H1 (cell line): Measurements from ENCODE around the gene TM9SF1. TPM values are rescaled to one million over a fixed set of nuclear protein-coding genes. Genes with fewer than 3 reads are reported as not detected.

Source experiments
- CHD2 ChIP-seq: IDR thresholded peaks from 2 replicates; pipeline ENCODE4 v1.6.1; 2012; ENCODE audit warnings: low read length, improper control_type of control experiment
- SIN3A ChIP-seq, 2 experiments: IDR thresholded peaks in 1 of 2; conservative IDR thresholded peaks in 1 of 2; 2 replicates each; pipeline ENCODE4 v1.6.1; 2011 to 2012; ENCODE audit warnings: low read length in 2 of 2, improper control_type of control experiment in 1 of 2, low read depth in 1 of 2, mild to moderate bottlenecking in 1 of 2
- polyA plus RNA-seq, 7 experiments: library from polyadenylated mRNA; depleted of rRNA in 3 of 7; stranded (reverse) in 5 of 7; unstranded in 2 of 7; fragments of >200 nt in 5 of 7; fragments of 200-250 nt in 2 of 7; gene quantifications; 1 replicate in 5 of 7; 2 replicates in 1 of 7; 4 replicates in 1 of 7; pipeline versions ENCODE4 v1.2.1 to v1.2.3, GENCODE V29; 2011 to 2013; ENCODE audit warnings: missing spikeins in 2 of 7, mixed read lengths in 2 of 7
- total RNA-seq: library from RNA; stranded (reverse); fragmentation: NEBNext Ultra II Directional; extraction: Animal tissue kit (Norgen Biotek cat#: 25700); gene quantifications from 2 replicates; pipeline ENCODE4 v1.2.1, GENCODE V29; 2021
- TF ChIP-seq, protein P1 (sequence below): fragments of 300-600 bp; sonication (generic); IDR thresholded peaks from 2 replicates; pipeline ENCODE4 v1.7.1; 2012; ENCODE audit warnings: low read length, moderate library complexity, mild to moderate bottlenecking, inconsistent platforms; ENCODE audit not compliant: insufficient replicate concordance

The TM9SF1 gene
- total and polyA plus RNA-seq, 2 of the 8 experiments (the other 6 are each of a cell fraction or from before 2014, with no cell fraction given): 22.2 to 29.2 TPM

DNA sequence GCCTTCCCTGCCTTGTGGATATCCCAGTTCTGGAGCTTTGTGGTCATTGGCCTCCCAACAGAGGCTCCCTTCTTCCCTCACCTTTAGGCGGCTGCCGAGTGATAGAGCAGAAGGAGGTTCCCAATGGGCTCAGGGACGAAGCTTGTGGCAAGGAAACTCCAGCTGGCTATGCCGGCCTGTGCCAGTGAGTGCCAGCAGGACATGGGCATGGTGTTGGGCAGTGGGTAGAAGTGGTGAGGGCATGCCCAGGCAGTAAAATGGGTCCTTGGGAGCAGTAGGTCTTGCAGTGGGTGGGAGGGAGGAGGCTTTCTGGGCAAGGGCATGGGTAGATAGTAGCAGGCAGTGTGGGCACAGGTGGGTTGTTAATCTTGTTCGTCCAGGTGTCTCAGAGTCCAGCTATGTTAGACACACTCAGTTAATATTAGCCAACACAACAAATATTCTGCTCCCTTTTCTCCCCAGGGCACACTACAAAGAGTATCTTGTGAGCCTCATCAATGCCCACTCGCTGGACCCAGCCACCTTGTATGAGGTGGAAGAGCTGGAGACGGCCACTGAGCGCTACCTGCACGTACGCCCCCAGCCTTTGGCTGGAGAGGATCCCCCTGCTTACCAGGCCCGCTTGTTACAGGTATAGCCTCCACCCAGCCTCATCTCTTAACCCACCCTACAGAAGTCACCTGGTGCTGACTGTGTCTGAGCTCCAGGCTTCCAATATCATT lies 35.3 kb downstream of the TM9SF1 start (continued):
- TF ChIP-seq, protein P1, sequence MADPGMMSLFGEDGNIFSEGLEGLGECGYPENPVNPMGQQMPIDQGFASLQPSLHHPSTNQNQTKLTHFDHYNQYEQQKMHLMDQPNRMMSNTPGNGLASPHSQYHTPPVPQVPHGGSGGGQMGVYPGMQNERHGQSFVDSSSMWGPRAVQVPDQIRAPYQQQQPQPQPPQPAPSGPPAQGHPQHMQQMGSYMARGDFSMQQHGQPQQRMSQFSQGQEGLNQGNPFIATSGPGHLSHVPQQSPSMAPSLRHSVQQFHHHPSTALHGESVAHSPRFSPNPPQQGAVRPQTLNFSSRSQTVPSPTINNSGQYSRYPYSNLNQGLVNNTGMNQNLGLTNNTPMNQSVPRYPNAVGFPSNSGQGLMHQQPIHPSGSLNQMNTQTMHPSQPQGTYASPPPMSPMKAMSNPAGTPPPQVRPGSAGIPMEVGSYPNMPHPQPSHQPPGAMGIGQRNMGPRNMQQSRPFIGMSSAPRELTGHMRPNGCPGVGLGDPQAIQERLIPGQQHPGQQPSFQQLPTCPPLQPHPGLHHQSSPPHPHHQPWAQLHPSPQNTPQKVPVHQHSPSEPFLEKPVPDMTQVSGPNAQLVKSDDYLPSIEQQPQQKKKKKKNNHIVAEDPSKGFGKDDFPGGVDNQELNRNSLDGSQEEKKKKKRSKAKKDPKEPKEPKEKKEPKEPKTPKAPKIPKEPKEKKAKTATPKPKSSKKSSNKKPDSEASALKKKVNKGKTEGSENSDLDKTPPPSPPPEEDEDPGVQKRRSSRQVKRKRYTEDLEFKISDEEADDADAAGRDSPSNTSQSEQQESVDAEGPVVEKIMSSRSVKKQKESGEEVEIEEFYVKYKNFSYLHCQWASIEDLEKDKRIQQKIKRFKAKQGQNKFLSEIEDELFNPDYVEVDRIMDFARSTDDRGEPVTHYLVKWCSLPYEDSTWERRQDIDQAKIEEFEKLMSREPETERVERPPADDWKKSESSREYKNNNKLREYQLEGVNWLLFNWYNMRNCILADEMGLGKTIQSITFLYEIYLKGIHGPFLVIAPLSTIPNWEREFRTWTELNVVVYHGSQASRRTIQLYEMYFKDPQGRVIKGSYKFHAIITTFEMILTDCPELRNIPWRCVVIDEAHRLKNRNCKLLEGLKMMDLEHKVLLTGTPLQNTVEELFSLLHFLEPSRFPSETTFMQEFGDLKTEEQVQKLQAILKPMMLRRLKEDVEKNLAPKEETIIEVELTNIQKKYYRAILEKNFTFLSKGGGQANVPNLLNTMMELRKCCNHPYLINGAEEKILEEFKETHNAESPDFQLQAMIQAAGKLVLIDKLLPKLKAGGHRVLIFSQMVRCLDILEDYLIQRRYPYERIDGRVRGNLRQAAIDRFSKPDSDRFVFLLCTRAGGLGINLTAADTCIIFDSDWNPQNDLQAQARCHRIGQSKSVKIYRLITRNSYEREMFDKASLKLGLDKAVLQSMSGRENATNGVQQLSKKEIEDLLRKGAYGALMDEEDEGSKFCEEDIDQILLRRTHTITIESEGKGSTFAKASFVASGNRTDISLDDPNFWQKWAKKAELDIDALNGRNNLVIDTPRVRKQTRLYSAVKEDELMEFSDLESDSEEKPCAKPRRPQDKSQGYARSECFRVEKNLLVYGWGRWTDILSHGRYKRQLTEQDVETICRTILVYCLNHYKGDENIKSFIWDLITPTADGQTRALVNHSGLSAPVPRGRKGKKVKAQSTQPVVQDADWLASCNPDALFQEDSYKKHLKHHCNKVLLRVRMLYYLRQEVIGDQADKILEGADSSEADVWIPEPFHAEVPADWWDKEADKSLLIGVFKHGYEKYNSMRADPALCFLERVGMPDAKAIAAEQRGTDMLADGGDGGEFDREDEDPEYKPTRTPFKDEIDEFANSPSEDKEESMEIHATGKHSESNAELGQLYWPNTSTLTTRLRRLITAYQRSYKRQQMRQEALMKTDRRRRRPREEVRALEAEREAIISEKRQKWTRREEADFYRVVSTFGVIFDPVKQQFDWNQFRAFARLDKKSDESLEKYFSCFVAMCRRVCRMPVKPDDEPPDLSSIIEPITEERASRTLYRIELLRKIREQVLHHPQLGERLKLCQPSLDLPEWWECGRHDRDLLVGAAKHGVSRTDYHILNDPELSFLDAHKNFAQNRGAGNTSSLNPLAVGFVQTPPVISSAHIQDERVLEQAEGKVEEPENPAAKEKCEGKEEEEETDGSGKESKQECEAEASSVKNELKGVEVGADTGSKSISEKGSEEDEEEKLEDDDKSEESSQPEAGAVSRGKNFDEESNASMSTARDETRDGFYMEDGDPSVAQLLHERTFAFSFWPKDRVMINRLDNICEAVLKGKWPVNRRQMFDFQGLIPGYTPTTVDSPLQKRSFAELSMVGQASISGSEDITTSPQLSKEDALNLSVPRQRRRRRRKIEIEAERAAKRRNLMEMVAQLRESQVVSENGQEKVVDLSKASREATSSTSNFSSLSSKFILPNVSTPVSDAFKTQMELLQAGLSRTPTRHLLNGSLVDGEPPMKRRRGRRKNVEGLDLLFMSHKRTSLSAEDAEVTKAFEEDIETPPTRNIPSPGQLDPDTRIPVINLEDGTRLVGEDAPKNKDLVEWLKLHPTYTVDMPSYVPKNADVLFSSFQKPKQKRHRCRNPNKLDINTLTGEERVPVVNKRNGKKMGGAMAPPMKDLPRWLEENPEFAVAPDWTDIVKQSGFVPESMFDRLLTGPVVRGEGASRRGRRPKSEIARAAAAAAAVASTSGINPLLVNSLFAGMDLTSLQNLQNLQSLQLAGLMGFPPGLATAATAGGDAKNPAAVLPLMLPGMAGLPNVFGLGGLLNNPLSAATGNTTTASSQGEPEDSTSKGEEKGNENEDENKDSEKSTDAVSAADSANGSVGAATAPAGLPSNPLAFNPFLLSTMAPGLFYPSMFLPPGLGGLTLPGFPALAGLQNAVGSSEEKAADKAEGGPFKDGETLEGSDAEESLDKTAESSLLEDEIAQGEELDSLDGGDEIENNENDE: no peak
- TF ChIP-seq CHD2: no peak
- no peak for TF ChIP-seq SIN3A (conservative IDR thresholded peaks at IDR 0.05 in 1 of 2, IDR thresholded peaks at IDR 0.05 in 1 of 2; ENCODE audit: low read depth in 1 of 2, low read length in 2 of 2)
